Non-pigmented ciliary epithelial cell (primary cell): ENCODE results near the gene SHB.
"Not testable (repeated sequence)": the region's sequence is repeated elsewhere in the genome, so short reads cannot be mapped to it uniquely, and the experiment has no call there.

Experiments used
- DNase-seq: peaks from one replicate; pipeline ENCODE4 v3.0.0-alpha.2; 2010; ENCODE audit warnings: low read depth

The SHB gene

GRCh38 chr9:37969130-37969529 lies 99.9 kb downstream of the SHB start:
- no peak for DNase-seq

DNA sequence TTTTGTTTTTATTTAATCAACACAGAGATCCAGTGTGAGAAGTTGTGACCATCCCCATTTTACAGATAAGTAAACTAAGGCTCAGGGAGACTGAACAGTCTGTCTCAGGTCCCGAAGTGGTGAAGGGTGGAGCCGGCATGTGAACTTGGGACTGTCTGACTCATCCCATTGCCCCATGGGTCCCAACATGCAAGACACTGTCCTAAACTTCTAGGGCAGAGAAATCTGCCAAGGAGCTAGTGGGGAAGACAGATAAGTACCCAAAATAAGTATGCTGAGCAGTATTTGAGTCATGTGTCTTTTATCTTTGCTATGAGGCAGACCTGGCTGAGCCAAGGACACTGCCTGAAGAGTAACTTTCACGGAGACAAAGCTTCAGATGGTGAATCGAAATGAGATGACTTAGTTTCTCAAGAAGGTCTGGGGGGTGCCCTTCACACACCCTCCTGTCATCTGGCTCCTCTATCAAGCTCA lies 100.8 kb downstream of the SHB start:
- no peak for DNase-seq

GRCh38 chr9:37967761-37968080 lies 101.3 kb downstream of the SHB start:
- DNase-seq, result no peak

- DNase-seq, result no peak
Measured at GRCh38 chr9:37967014-37967760, 101.8 kb downstream of the SHB start.

DNA sequence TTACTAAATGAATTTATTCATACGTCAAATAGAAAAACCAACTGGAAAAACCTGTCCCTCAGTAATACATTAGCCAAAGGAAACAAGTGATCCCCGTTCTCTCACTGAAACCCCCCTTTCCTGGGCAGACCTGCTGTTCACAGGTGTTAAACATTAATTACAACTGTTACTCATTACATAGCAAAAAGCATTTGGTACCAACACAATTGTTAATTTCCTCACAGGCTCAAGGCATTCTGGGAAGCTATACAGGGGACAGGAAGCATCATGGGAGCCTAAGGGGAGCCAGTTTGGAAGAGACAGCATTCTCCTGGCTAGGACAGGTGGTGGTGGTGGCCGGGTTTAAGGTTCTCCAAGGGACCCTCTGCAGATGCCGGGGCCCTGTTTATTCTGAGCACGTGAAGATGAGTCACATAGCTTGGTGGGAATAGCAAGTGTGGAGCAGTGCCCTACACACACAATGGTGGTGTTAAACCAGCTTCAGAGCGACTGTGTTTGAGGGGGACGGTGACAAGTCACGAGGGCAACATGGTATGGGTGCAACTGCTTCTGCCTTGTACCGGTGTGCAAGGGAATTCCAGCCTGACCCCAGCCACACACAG lies 102.5 kb downstream of the SHB start:
- DNase-seq, result no peak

DNA sequence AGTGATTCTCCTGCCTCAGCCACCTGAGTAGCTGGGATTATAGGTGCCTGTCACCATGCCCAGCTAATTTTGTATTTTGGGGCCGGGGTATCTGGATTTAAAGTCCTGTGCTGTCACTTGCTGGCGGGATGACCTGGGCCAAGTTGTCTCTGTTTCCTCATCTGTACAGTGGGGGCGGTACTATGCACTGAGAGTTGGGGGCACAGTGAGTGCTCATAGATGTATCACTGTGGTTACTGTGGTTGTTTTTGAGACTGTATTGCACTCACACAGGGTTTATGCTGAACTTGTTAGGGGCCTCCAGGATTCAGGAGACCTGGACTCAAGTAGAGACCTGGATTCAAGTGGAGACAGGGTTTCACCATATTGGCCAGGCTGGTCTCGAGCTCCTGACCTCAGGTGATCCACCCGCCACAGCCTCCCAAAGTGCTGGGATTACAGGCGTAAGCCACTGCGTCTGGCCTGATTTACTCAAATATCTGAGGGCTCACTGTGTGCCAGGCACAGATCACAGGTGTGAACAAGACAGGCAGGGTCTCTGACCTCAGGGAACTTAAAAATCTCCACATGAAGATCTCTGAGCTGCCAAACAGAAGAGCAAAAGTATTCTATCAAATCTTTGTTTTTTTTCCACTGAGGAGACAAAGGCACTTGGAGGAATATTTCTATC lies 103.2 kb downstream of the SHB start:
- DNase-seq, result not testable (repeated sequence)

DNA sequence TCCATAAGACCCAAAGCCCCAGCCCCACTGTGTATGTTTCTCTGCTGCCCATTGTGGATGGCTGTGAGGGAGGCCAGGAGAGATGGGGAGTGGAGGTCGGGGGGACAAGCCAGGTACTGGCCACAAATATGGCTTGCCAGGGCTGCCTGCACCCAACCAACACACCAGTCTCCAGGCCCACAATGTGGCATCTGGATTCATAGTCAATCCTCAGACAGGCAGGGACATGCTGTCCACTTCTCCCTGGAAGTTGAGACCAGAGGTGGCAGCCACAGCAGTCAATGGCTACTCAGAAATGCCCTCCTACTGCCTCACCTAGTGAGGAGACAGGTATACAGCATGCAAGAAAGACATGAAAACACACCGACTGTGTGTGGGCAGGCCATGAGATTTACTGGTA lies 103.9 kb downstream of the SHB start:
- DNase-seq, result no peak

- no peak for DNase-seq
Measured at GRCh38 chr9:37964740-37965081, 104.3 kb downstream of the SHB start.

DNA sequence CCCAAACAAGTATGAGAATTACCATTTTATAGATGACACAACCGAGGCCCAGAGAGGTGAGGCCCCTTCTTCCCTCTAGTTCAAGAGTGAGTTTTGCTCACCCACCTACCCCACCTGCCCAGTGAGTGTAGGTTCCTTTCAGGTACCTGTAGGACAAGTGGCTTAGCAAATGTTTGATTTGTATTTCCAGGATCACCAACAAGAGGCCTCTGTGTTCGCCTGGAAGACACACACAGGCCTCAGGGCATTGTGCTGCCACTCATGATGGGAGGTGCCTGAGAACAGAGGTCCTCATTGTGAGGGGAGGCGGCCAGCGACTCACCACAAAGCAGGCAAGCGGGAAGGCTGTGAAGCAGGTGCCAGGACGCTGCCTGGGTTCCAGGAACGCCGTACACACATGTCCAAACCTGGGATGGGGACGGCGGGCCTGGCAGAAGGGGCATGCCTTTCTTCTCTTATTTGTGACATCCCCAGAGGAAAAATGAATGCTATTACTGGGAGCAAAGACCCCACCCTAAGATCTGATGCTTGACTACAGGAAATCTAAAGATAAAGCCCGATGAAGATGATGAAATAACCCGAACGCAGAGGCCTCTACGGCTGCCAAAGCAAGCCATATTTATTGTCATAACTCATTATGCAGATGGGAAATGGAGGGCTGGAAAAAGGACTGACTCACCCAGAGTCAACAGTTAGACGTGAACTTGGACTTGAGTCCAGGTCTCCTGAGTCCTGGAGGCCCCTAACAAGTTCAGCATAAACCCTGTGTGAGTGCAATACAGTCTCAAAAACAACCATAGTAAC lies 104.9 kb downstream of the SHB start:
- DNase-seq, result peak; percentile 91

DNA sequence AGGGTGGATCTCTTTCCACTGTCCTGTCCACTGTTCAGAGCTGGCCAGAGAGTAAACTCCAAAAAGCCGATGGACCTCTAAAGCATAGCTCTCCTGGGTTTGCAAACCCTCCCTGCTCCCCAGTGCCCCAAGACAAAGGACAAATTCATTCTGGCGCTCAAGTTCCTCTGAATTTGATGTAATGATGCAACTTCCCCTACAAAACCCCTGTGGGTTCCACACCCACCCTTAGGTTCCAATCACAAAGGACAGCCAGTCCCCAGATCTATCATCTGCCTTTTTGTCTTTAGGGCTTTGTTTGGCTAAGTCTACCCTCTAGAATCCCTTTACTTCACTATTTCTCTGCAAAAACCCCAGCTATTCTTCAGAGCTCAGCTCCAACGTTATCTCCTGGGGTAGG lies 107.7 kb downstream of the SHB start:
- no peak for DNase-seq

GRCh38 chr9:37960631-37961030 lies 108.4 kb downstream of the SHB start:
- no peak for DNase-seq

DNA sequence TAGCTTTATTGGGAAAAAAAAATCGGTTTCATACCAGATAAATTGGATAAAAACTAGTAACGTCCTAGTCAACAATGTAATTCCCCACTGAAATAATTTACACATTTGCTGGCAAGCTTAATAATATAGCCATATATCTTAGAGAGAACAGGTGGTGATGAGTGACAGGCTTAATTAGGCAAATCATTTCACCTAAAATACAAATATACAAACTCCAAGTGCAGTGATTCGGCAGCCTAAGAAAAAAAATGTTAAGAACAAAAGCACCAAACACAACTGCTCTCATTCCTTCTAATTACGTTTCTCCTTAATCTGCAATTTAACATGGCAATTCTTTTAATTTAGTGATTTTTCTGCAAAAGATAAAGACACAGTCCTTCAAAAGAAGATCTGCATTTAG lies 109.1 kb downstream of the SHB start:
- no peak for DNase-seq

- DNase-seq, result no peak
Measured at GRCh38 chr9:37958154-37958553, 110.9 kb downstream of the SHB start.

DNA sequence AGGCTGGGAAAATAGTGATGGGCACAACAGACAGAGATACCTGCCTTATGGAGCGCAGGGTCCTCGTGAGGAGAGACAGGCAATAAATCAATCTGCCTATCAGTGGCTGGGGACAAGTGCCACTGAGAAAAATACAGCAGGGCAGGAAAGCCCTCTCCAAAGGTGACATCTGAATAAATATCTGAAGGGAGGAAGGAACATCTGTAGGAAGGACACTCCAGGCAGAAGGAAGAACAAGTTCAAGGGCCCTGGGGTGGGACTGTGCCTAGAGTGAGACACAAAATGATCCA lies 111.4 kb downstream of the SHB start:
- DNase-seq, result no peak

GRCh38 chr9:37956904-37957663 lies 111.9 kb downstream of the SHB start:
- no peak for DNase-seq

DNA sequence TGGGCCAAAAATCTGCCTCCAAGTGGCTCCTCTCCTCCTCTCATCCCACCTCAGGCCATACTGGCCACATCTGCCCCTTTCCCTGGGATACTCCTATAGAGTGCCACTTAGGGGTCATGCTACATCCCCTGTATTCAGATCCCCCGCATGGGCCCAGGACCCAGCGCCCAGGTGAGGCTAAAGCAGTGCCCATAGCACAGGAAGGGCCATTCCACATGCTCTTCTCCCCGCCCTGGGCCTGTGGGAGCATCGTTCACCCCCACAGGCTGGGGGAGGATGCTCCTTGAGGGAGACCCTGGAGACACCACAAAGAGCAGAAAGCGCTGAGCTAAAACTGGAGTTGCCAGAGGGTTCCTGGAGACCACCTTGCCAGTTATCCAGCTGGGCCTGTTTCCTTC lies 112.6 kb downstream of the SHB start:
- DNase-seq, result no peak

DNA sequence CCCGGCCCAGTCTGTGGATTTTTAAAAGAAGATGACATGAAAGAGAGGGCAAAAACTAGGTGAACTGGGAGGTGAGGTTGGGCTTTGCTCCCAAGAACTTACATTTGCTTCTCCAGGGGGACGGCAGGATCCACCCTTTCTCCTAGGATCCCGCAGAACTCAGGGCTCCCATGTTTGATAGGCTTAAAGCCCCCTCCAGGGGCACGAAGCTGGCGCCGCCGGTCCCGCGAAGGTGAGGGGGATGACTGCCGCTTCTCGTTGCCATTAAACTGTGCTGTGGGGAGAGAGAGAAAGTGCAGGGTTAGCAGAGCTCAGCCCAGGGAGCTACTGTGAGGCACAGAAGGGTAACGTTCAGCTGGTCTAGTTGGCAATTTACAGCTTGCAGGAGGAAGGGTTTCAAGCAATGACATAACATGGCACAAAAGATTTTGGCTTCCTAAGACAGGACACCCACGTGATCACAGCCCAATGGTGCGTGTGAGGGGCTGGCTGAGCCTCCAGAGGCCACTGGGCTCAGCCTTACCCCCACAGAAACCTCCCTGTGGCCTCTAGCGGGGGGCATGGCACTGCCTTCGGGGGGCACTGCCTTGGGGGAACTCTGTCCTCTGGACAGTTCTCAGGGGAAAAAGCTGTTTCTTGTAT lies 113.1 kb downstream of the SHB start:
- no peak for DNase-seq

DNA sequence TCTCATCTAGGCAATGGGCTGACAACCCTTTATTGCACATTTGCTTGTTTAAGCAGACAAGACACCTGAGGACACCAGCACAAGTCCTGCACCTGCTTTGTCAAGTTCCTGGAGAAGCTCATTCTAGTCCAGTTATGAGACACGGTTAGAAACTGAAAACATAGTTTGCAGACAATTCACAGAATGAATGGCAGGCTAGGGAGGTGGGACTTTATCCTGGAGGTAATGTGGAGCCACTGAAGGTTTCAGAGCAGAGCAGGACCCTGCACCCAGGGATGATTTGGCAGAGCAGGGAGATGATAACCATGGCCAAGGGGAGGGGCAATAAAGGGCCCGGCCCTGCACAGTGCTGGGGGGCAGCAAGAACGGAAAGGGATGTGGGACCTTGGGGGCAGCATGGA lies 114.4 kb downstream of the SHB start:
- DNase-seq, result no peak

DNA sequence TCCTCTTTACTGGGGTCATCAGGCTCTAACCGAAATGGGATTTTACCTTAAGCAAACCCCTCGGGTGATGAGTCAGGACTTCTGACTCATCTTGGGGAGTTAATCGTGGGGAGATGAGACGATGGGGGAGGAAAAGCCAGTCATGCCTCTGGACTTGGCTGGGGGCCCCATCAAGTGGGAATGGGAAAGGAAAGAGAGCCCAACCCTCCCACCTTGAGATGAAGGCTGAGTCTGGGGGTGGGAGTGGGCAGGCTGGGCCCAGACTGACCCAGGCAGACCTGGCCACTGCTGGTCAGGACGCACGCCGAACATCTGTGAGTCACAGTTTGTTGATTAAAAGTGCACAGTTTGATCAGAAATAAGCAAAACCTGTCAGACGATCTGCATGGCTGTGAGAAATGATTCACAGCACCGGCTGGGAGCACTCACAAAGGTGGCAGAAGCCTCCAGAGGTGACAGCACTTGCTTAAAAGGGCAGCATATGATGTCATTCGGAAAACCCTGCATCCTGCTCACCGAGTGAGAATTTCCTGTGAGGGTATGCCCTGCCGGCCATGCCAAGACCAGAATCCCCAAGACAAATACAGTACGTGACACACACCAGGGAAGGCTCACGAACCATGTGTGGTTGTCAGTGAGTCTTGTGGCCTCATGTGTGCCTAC lies 115.1 kb downstream of the SHB start:
- DNase-seq, result peak; percentile 91

DNA sequence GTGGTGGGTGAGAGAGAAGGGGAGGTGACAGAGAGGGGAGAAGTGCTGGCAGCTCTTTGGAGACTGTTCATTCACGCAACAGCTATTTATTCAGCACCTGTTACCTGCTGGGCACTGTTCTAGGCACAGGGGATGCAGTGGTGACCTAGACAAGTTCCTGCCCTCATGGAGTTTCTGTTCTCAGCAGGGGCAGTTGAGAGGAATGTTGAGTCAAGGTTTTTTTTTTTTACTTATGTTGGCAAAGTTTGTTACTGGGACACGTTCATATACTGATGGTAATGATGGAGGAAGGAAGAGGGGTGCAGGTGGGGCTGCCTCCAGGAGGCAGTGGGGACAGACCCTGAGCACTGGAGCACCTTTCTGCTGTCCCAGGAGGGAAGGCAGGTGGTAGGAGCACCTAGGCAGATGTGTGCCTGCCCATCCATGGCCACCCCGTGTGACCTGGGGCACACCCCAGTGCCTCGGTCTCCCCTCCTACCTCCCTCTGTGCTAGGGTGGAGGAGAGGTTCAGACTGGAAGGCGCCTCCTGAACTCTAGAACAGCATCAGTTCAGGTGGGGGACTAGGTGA lies 115.7 kb downstream of the SHB start:
- DNase-seq, result no peak

- no peak for DNase-seq
Measured at GRCh38 chr9:37952731-37953130, 116.3 kb downstream of the SHB start.
